Endometrial microvascular endothelial cells (primary cell): ENCODE results near the gene ME3. TPM values are rescaled to one million over a fixed set of nuclear protein-coding genes. Genes with fewer than 3 reads are reported as not detected.

Experiments
- in situ Hi-C: cut with HindIII; loops from 2 replicates; pipeline ENCODE4 v1.10.0; 2017; ENCODE audit warnings: low sequenced_read_pairs, low pct_unique_long_range_greater_than_20kb; ENCODE audit errors: inconsistent ontology term
- total RNA-seq: library from RNA; depleted of rRNA; stranded (reverse); fragments of >200 nt; gene quantifications from one replicate; pipeline ENCODE4 v1.2.3, GENCODE V29; 2015; ENCODE audit errors: inconsistent ontology term

ME3 gene
- total RNA-seq, 1 donor from 2014 or later, result 44.4 TPM

DNA sequence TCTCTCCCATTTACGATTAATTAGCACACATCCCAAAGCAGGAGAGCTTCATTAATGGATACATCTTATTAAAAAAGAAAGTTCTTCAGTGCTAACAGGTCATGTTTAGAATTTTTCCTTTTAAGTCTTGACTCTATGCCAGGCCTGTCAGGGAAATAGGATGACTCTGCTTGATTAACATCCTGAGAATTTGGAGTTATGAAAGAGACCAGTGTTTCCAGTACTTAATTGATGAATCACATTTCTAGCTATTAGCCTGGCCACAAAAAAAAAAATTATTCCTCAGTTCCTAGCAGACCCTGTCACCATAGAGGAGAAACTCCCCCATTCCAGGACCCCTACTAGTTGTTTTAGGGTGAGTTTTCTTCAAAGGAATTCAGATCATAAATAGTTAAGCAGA is 23.6 kb upstream of the ME3 start:
- in situ Hi-C loops, result no loop called here

DNA sequence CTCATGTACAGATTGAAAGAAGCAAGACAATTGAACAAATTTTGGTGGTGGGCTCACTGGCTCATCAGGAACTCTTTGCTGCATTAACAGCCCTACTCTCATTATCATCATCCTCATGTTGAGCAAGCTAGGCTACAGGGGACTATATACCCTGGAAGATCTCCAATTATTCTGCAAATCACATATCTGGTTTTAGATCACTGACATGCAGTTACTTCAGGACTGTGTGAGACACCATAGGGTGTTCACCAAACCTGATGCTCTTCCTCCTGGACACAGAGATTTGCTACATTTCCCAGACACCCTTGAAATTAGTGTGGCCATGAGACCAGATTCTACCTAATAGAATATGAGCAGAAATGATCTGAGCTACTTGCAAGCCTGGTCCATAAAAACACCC is 23.0 kb upstream of the ME3 start:
- in situ Hi-C loops, result no loop called here

DNA sequence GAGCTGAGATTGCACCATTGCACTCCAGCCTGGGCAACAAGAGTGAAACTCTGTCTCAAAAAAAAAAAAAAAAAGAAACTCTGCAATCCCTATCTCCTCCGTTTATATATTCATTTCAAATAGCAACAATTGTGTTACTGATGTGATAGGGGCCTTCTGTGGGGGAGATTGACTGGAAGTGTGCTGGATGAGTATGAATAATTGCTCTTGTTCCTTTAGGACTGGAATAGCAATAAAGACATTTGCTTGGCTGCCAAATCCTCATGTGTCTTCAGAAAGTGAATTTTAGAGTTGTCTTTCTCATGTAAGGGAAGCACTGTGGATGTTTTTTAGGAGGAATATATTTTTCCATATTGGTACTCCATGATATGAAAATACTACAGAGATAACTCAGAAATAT is 21.1 kb upstream of the ME3 start:
- in situ Hi-C loops, result no loop called here

DNA sequence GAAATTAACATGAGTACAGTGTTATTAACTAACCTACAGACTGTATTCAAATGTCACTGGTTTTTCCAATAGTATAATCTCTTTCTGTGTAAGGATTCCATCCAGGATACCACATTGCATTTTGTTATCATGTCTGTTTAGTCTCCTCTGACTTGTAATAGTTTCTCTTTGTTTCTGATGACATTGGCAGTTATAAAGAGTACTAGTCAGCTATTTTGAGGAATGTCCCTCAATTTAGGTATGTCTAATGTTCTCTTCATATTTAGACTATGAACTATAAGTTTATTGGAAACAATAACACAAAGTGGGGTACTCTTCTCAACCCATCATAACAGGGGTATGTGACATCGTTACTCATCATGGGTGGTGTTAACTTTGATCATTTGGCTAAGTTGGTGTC is 20.3 kb upstream of the ME3 start:
- in situ Hi-C loops, result no loop called here

DNA sequence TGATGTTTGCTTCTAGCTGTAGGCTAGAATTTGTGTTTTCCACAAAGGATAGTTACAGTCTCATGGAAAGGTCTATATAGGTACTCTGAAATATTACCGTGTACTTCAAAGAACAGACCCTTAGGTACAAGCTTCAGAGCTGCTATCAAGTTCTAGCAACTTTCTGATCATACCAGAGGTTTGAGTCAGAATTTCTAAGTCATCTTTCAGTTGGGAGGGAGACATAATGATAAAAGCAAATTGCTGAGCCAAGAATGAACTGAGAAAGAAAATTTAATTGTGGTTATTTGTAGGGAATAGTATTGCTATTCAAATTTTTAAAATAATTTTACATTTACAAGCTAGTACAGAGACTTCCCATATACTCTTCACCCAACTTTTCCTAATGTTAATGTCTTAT is 19.9 kb upstream of the ME3 start:
- in situ Hi-C loops, result no loop called here

DNA sequence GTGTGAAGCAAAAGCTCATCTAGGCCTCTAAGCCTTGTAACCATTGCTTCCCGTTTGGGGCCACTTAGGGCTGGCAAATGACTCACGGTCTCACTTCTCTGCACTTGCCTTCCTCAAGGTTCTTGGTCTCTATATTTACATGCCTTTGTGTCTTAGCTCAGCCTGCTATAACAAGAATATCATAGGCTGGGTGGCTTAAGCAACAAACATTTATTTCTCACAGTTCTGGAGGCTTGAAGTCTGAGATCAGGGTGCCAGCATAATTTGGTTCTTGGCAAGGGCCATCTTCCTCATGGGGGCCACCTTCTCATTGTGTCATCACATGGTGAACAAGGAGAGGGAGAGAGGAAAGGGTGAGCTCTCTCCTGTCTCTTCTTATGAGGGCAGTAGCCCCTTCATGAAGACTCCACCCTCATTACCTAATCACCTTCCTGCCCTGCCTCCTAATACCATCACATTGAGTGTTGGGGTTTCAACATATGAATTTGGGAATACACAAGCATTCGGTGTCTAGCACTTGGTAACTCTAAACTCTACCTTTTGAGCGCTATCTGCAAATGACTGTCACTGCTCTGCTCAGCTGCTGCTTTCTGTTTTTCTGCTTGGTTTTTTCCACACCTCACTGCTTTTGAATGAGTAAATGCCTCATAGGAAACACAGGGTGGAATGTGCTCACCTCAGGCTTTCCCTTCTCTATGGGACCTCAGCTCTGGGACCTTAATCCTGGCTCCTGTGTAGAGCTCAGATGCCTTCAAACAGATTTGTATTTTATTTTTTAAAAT is 16.2 kb upstream of the ME3 start:
- in situ Hi-C loops, result no loop called here

DNA sequence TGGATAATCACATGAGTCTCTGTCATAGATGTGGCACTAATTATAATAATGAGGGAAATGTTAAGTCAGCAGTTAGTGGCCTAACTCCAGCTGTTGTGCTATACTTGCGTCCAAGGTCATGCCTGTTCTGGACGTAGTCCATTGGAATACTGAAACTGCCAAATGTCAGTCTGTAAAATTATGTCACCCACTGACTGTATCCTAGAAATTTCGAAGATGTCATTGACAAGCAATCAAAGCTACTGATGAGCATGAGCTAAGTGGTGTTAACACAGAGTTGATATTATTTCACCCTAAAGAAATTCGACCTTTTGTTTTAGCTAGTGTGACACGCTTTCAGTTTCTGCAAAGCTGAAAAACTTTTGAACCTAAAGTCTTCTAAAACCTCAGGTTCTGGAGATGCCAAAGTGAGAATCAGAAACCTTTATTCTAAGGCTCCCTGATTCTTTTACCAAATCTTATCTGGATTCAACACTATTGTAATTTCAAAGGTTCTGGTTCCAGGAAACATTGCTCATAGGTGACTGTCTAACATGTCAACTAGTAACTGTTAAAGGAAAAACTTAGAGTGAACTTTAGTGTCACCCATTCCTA is 14.9 kb upstream of the ME3 start:
- in situ Hi-C loops, result no loop called here

DNA sequence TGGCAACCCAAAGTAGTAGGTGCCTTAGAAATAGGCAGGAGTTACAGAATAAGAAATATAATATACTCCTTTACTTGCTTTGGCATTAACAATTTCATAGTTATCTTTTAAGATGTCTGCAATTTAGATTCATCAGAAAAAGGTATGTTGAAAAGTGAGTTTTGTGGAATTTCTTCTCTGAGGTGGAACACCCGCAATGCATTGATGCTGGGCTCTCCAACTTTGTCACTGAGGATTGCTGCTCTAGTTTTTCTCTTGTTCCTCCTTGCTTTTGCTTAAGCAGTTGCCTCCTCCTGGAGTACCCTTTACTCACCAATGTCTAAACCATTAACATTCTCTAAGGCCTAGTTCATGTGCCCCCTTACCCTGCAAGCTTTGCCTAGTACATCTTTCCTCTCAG is 14.1 kb upstream of the ME3 start:
- in situ Hi-C loops, result no loop called here

DNA sequence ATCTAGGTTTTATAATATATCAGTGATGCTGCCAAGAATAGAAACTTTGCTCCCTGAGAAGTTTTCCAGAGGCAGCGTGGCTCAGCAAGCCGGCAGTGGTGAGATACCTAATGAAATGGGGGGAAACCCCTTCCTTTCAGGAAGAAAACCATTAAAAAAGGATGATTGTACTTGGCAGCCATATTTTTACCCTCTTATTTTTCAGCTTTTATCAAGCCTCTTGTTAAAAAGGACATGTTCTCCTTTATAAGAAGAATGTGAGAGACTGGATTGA is 9.0 kb upstream of the ME3 start:
- in situ Hi-C loops, result no loop called here

DNA sequence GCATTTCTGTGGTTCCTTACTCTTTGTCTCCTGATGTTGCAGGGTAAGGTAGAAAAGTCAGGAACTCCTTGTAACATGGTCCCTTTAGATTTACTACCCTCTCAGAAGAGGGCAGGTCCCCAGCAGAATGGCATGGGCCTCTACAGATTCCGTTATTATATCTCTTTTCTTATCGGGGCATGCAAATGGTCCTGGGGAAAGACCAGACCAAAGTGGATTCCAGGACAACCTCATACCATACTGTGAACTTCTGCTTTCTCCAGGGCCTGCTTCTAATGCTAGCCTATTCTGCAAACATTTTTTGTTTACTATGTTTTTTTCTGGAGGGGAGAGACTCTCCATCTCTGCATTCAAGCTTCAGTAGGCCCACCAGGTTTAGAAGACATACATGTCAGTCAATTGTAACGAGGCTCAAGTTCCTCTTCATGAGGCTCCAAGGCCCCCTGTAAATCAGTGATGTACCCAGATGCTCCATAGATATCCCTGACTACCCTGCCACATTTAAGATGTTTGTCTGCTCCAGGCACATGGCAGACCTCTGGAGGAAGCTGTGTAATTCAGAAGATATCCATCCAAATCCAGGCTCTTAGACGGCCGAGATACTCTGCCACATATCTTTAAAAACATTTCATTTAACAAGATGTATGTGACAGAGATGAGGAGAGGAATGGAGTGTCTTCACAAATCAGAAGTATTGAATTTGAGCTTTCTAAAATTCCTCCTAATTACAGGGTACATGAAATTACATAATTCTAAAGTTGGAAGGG is 8.5 kb upstream of the ME3 start:
- in situ Hi-C loops, result no loop called here

DNA sequence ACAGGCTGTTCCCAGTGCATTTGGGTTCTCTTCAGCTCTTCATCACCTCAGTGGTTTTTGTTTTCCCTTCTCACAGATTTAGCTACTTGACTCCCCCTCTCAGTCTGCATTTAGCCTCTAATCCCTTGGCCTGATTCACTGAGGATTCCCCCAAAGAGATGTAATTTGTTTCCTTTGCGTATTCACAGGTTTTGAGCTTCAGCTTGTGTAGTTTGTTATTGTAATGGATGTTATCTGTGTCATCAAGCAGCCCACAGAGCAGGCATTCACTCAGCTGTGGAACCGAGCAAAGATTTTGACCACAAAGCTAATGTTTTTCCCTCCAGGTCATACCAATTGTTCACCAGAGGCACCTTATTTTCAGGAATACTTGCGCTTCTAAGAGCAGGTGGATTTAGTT is 6.4 kb upstream of the ME3 start:
- in situ Hi-C loops, result no loop called here

DNA sequence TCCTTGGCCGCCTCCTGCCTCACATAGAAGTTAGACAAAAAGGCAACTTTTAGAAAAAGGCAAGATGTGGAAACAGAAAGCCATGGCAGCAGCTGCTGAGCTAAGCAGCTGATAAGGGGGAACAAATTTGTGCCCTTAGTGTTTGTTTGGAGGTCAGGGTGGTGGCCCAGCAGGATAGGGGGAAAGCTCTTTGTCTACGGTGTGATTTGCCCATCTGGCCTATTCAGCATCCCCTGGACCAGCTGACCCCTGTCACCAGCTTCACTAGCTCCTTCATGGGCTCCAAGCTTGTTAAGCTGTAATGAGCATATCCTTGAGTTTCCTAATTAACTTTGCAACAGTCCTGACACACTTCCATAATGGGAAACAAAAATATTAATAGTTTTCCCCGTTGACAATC is 5.9 kb upstream of the ME3 start:
- in situ Hi-C loops, result no loop called here

DNA sequence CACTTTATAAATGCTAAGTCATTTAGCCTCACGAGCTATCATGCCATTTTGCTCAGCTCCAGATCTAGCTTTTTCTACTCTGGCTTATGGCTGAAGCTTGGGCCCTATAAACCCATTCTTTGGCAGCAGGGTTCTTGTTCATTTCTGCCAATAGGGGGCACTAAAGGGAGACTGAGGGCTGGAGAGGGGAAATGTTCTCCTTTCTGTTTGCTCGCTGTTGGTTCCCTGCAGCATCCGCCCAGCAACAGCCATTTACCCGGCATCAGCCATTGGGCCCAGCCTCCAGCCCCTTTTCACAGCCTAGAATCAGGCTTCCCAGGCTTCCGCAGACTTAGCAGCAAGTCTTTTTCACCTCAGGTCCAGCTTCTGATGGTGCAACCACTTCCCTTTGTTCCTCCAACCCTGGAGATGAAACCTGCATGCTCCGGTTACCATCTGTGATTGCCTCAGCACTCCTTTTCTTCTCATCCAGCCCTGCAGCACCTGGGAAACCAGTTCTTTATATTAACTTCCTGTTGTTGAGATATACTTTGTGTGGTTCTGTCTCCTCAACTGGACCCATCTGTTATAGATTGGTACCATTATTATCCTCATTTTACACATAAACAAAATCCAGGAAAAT is 4.2 kb upstream of the ME3 start:
- in situ Hi-C loops, result no loop called here

DNA sequence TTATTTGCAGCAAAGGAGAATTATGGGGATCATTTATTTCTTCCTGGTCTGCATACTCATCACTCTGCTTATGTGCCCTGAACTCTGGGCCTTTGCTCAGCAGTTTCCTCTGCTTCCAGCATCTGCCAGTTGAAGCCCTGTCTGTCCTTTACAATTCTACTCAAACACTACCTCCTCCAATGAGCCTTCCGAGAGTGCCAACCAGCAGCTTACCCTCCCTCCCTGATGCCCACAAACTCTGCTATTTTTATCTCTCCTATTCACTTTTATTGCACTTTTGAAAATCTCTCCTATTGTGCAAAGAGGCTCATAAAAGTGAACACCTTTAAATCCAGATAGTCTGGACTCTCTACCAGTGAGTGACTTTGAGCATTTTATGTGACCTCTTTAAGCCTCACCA is 3.6 kb upstream of the ME3 start:
- in situ Hi-C loops, result no loop called here

DNA sequence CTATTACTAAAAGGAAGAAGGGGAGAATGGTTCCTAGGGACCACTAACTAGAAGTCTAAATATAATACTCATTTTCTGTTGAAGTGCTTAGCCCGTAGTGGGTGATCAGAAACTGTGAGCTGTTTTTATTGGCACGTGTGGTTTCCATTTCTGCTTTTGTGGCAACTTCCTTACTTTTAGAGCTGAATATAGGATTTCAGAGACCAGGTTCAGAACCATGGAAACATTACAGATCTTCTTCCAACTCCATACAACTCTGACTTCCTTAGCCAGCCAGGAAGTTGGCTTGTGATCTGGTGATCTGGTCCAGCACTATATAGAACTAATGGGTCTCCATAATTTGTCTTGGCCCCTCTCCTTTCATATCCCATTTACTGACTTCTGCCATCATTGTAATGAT is 2.6 kb upstream of the ME3 start:
- in situ Hi-C loops, result no loop called here

DNA sequence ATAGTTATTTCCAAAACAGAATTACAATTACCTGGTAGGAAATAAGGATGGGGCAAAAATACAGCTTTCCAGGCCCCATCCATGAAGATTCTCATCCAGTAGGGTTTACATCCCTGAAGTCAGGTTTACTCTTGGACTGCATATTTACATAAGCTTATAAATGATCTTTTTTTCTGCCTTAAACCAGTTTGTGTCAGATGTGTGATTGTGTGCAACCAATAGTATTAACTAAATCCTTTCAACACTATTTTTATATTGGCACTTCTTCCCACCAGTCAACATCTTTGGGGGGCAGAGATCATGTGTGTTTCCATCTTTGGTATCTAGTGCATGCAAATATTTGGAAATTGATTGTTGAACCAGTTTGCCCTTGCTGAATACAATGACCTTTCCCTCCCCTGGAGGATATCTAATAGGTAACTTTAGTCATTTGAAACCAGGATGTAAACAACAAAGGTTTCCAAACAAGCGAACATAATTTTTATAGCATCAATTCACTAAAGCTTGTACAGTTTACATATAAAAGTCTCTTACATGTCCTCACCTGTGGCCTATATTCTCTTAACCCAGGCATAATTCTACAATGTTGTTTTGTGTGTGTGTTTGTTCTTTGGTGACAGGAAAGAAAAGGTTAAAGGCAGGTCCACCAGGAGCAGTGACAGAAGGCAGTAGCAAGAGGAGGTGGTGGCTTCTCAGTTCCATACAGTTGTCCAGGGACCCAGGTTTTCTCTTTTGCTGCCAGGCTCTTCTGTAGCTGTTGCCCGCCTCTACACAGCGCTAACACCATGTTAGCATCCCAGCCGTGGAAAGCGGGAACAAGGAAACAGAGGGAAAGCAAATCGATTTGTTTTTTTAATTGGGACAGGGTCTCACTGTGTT is 1.7 kb upstream of the ME3 start:
- in situ Hi-C loops, result no loop called here

DNA sequence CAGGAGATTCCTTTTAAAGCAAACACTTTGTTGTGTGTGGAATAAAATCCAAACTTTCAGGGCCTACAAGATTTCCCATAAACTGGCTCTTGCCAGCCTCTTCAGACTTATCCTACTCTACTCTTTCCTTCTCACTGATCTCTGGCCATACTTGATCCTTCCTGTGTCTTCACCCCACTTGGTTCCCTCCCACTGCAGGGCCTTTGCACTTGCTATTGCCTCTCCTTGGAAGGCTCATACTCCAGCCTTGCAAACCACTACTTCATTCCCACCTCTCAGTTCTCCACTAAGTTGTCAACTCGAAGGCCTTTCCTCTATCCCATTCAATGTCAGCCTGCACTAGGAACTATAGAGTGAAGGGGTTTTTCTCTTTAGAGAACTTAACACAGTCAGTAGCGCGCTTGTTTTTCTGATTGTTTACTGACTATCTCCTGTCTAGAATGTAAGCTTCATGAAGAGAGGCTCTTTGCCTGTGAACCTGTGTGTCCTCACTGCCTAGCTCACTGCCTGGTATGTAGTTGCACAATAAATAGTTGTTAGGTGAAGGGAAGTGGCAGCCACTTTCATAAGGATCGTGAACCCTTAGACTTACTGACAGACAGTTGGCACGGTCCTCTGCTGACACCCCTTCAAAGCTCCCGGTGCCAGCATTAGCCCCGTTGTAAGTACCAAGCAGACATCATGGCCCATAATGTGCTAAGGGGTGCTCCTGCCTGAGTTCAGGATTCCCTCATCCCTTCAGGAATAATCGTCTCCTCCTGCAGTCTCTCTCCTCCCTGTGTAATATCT is 833 bp upstream of the ME3 start:
- in situ Hi-C loops, result no loop called here

DNA sequence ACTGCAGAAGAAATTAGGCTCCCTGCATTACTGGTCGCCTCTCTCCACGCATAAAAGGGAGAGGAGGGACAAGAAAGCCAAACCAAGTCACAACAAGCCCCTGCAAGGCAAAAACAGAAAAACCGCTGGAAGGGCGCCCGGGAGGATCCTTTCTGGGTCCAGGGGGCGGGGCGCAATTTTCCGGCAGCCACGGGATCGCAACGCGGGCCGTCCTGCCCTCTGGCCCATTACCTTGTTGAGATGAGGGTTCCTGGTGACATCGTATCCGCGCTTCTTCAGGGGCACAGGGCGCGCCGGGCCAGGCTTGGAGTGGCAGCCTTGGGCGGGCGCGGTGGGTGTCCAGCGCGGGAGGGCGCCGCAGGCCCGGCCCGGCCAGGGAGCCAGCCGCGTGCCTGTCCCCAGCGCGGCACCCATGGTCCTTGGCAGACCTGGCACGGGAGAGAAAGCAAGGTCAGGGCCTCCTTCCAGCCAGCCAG is 847 bp downstream of the ME3 start:
- in situ Hi-C loops, result no loop called here
